KMS-11 (cell line): ENCODE results near the gene C8A.

Source experiments
- H2AFZ ChIP-seq: fragments of 200-600 bp; sonication (generic); 2 replicates; pipeline ENCODE4 v1.6.1; 2016; ENCODE audit warnings: antibody characterized with exemption, mixed run types, low read depth
- H3K27ac ChIP-seq: fragments of 200-600 bp; sonication (generic); 2 replicates; pipeline ENCODE4 v1.6.1; 2016; ENCODE audit warnings: mild to moderate bottlenecking, mixed run types
- H3K27me3 ChIP-seq: fragments of 200-600 bp; sonication (generic); 2 replicates; pipeline ENCODE4 v1.6.1; 2017; ENCODE audit warnings: mild to moderate bottlenecking, low read depth, mixed run types, moderate library complexity; ENCODE audit not compliant: insufficient read depth
- H3K36me3 ChIP-seq: fragments of 200-600 bp; sonication (generic); 2 replicates; pipeline ENCODE4 v1.6.1; 2017; ENCODE audit warnings: mild to moderate bottlenecking, mixed run types; ENCODE audit not compliant: insufficient read depth
- H3K4me1 ChIP-seq: fragments of 200-600 bp; sonication (generic); 2 replicates; pipeline ENCODE4 v1.6.1; 2016; ENCODE audit warnings: mild to moderate bottlenecking, low read depth, mixed run types; ENCODE audit not compliant: poor library complexity, severe bottlenecking
- H3K4me2 ChIP-seq: fragments of 200-600 bp; sonication (generic); 2 replicates; pipeline ENCODE4 v1.7.0; 2016; ENCODE audit warnings: mild to moderate bottlenecking, mixed run types
- H3K4me3 ChIP-seq: fragments of 200-600 bp; sonication (generic); IDR thresholded peaks from 2 replicates; pipeline ENCODE4 v1.6.1; 2017; ENCODE audit warnings: low read depth, low read length, mixed read lengths; ENCODE audit not compliant: insufficient read depth
- H3K79me2 ChIP-seq: fragments of 200-600 bp; sonication (generic); 2 replicates; pipeline ENCODE4 v1.6.1; 2016; ENCODE audit warnings: low read depth, mixed run types; ENCODE audit not compliant: insufficient read depth
- H3K9ac ChIP-seq: fragments of 200-600 bp; sonication (generic); 2 replicates; pipeline ENCODE4 v1.6.1; 2016; ENCODE audit warnings: mild to moderate bottlenecking, mixed run types
- H4K20me1 ChIP-seq: fragments of 200-600 bp; sonication (generic); 2 replicates; pipeline ENCODE4 v1.6.1; 2016; ENCODE audit warnings: mild to moderate bottlenecking, mixed run types; ENCODE audit not compliant: insufficient read depth
- CTCF ChIP-seq: fragments of 200-600 bp; sonication (generic); conservative IDR thresholded peaks from 2 replicates; pipeline ENCODE4 v1.6.1; 2017; ENCODE audit warnings: low read depth, mild to moderate bottlenecking, antibody characterized with exemption, low read length, moderate library complexity, mixed read lengths

C8A gene

GRCh38 chr1:56868761-56869160 is 14.2 kb downstream of the C8A start:
- Histone ChIP-seq H3K4me3 (no peak overlapping the region), H2AFZ (no peak overlapping the region), H3K4me2 (no peak overlapping the region), H3K27me3 (no peaks in the 10 kb centered on the region), H3K4me1 (no peaks in the 10 kb centered on the region), H3K79me2 (no peaks in the 10 kb centered on the region), H4K20me1 (no peaks in the 10 kb centered on the region), H3K27ac (no peak overlapping the region), H3K9ac (no peak overlapping the region), H3K36me3 (no peaks in the 10 kb centered on the region)
- TF ChIP-seq CTCF = no peak

GRCh38 chr1:56872597-56872996 is 18.0 kb downstream of the C8A start:
- Histone ChIP-seq H3K4me1 (no peaks in the 10 kb centered on the region), H2AFZ (no peak overlapping the region), H3K36me3 (no peaks in the 10 kb centered on the region), H3K27me3 (no peaks in the 10 kb centered on the region), H4K20me1 (no peaks in the 10 kb centered on the region), H3K9ac (no peak overlapping the region), H3K4me3 (no peak overlapping the region), H3K27ac (no peak overlapping the region), H3K4me2 (no peak overlapping the region), H3K79me2 (no peaks in the 10 kb centered on the region)
- TF ChIP-seq CTCF = no peak

- H3K4me2 ChIP-seq = no peak overlapping the region
- H2AFZ ChIP-seq = no peak overlapping the region
- H3K79me2 ChIP-seq = no peaks in the 10 kb centered on the region
- H3K9ac ChIP-seq = no peak overlapping the region
- no peaks in the 10 kb centered on the region for H3K4me1 ChIP-seq
- H3K27me3 ChIP-seq = no peaks in the 10 kb centered on the region
- no peaks in the 10 kb centered on the region for H3K36me3 ChIP-seq
- TF ChIP-seq CTCF = no peak
- H3K27ac ChIP-seq = no peak overlapping the region
- no peak overlapping the region for H3K4me3 ChIP-seq
- no peaks in the 10 kb centered on the region for H4K20me1 ChIP-seq
These were observed 18.6 kb downstream of the C8A start for GRCh38 chr1:56873213-56873612.

GRCh38 chr1:56874689-56875088 is 20.1 kb downstream of the C8A start:
- TF ChIP-seq CTCF = no peak
- Histone ChIP-seq H3K27ac (no peak overlapping the region), H3K4me3 (no peak overlapping the region), H3K36me3 (no peaks in the 10 kb centered on the region), H3K27me3 (no peaks in the 10 kb centered on the region), H3K9ac (no peak overlapping the region), H4K20me1 (no peaks in the 10 kb centered on the region), H3K4me1 (no peaks in the 10 kb centered on the region), H2AFZ (no peak overlapping the region), H3K4me2 (no peak overlapping the region), H3K79me2 (no peaks in the 10 kb centered on the region)

GRCh38 chr1:56877973-56878372 is 23.4 kb downstream of the C8A start:
- Histone ChIP-seq H3K27ac (no peak overlapping the region), H3K9ac (no peak overlapping the region), H3K4me1 (no peaks in the 10 kb centered on the region), H3K4me3 (no peak overlapping the region), H3K36me3 (no peaks in the 10 kb centered on the region), H4K20me1 (no peaks in the 10 kb centered on the region), H3K79me2 (no peaks in the 10 kb centered on the region), H3K4me2 (no peak overlapping the region), H2AFZ (no peak overlapping the region), H3K27me3 (no peaks in the 10 kb centered on the region)
- no peak for TF ChIP-seq CTCF
